Smooth muscle cell of the umbilical artery (primary cell): Measurements from ENCODE around the gene CITED1. TPM values are rescaled to one million over a fixed set of nuclear protein-coding genes. Genes with fewer than 3 reads are reported as not detected.

Source experiments
- total RNA-seq: library from RNA; depleted of rRNA; stranded (reverse); fragments of >200 nt; gene quantifications from 2 replicates; pipeline ENCODE4 v1.2.3, GENCODE V29; 2014

Gene CITED1
- total RNA-seq = 0.23 TPM in 1 of 2 replicates, not detected in the other

DNA sequence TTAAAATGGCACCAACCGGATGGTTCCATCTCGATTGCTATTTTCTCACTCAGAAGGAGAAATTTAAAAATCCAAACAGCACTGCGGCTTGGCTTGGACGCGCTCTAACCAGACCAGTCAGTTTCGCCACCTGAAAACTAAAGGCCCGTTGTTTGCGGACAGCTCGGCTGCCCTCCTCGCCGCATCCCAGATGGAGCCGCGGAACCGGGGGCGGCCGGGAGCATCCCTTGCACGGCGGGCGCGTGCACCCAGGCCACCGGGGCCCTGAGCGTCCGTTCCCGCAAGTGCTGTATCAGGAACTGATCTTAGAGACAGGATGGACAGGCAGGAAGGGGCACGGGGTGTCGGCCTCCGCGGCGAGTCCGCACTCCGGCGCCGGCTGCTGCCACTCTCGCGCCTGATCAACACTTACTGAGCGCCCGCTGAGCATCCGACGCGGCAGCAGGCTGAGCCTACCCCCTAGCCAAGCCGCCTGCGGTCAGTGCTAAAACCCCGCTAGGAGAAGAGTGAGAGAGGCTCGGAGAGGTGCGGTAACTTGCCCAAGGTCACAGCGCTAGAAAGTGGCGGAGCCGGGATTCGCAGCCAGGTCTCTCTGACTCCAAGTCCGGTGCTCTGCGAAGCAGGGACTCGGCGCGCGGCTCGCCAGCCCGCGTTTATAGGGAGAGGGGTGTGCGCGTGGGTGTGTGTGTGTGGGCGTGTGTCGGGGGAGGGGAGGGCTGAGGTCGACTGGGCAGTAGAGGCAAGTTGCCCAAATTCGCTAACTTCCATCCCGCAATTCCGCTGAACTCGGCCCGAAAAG is at the start of gene CITED1:
Gene CITED1, minus strand, starts transcription at position 629 of the 799 bp plus-strand sequence. CDS start 3,045 bp downstream, outside the sequence.

Other genes starting within 250 kb of the CITED1 start
- 1.2 and 4.4 TPM in 2 replicates for gene RTL5, start 174.0 kb downstream of the CITED1 start, total RNA-seq
- 6.5 and 7.6 TPM in 2 replicates for gene PIN4, start 124.2 kb downstream of the CITED1 start, total RNA-seq
- 0.30 and 3.7 TPM in 2 replicates for gene ERCC6L, start 66.9 kb downstream of the CITED1 start, total RNA-seq
- 442 and 1,087 TPM in 2 replicates for gene RPS4X, start 28.7 kb downstream of the CITED1 start, total RNA-seq